Gastrocnemius medialis (tissue), 4 donors: ENCODE measurements around the gene LYRM2. TPM values are rescaled to one million over a fixed set of nuclear protein-coding genes. Genes with fewer than 3 reads are reported as not detected.
A peak's percentile ranks its signal among the peaks of the same experiment; 100 is the strongest.

Experiments used
- ATAC-seq, 2 donors: fragments of 150-250 bp; one replicate each; pipeline ENCODE4 v1.9.1; 2016
- DNase-seq, 2 donors: peaks; one replicate each; pipeline ENCODE4 v3.0.0-alpha.2; 2019
- H3K27ac ChIP-seq, 4 donors: fragments of 200-600 bp; sonication (generic); 1 replicate in 1 of 4; 2 replicates in 3 of 4; pipeline ENCODE4 v1.5.1; 2016 to 2018; ENCODE audit warnings: mild to moderate bottlenecking in 2 of 4, moderate library complexity in 1 of 4
- H3K27me3 ChIP-seq, 3 donors: fragments of 200-600 bp; sonication (generic) in 2 of 3; 1 replicate in 1 of 3; 2 replicates in 2 of 3; pipeline versions ENCODE4 v1.5.1 to v1.6.0; 2016 to 2019; ENCODE audit warnings: mild to moderate bottlenecking in 1 of 3, moderate library complexity in 1 of 3
- H3K36me3 ChIP-seq, 2 donors: fragments of 200-600 bp; sonication (generic) in 1 of 2; one replicate each; pipeline ENCODE4 v1.5.1; 2017 to 2018
- H3K4me1 ChIP-seq, 2 donors: fragments of 200-600 bp; sonication (generic) in 1 of 2; one replicate each; pipeline ENCODE4 v1.5.1; 2016 to 2017; ENCODE audit warnings: mild to moderate bottlenecking in 2 of 2
- H3K4me3 ChIP-seq, 4 donors: fragments of 200-600 bp; sonication (generic) in 3 of 4; 1 replicate in 1 of 4; 2 replicates in 3 of 4; pipeline ENCODE4 v1.5.1; 2016 to 2019; ENCODE audit warnings: mild to moderate bottlenecking in 2 of 4
- H3K9me3 ChIP-seq, 3 donors: fragments of 200-600 bp; sonication (generic) in 2 of 3; 1 replicate in 1 of 3; 2 replicates in 2 of 3; pipeline ENCODE4 v1.5.1; 2016 to 2019
- POLR2A ChIP-seq, 2 donors: fragments of 450-650 bp; IDR thresholded peaks; one replicate each; pipeline ENCODE4 v1.6.1; 2017; ENCODE audit warnings: antibody characterized with exemption in 2 of 2, mild to moderate bottlenecking in 2 of 2, moderate library complexity in 2 of 2
- in situ Hi-C, 4 donors: fragments of 200-750 bp; cut with MboI; loops; one replicate each; pipeline versions ENCODE4 v1.15.0 to v1.8.0; 2017; ENCODE audit warnings: low sequenced_read_pairs in 4 of 4
- intact Hi-C: fragments of 100-400 bp; cut with DNase I; formaldehyde crosslinking; loops from one replicate; pipeline ENCODE4 v1.15.1; 2023; ENCODE audit warnings: low total_unique reads
- total RNA-seq, 4 donors: library from RNA; depleted of rRNA; stranded (reverse); fragments of >200 nt; gene quantifications; one replicate each; pipeline versions ENCODE4 v1.1.0 to v1.2.3, GENCODE V29; 2016
- TF ChIP-seq, protein P1 (sequence below), 5 experiments: fragments of 450-650 bp in 3 of 5; fragments of 200-600 bp in 2 of 5; sonication (generic) in 2 of 5; IDR thresholded peaks in 4 of 5; conservative IDR thresholded peaks in 1 of 5; 1 replicate in 4 of 5; 2 replicates in 1 of 5; pipeline ENCODE4 v1.5.1; 2016 to 2019; ENCODE audit warnings: antibody characterized with exemption in 5 of 5, mild to moderate bottlenecking in 3 of 5, moderate library complexity in 3 of 5

LYRM2 gene
- total RNA-seq, 4 donors from 2014 or later = 15.8 to 40.2 (median 23.3) TPM

- no peaks in the 10 kb centered on the region for H3K27me3 ChIP-seq
- no peak overlapping the region for H3K27ac ChIP-seq
- peaks cover 0 to 68% of the 10 kb centered on the region in 2 donors for H3K36me3 ChIP-seq
- TF ChIP-seq, protein P1, sequence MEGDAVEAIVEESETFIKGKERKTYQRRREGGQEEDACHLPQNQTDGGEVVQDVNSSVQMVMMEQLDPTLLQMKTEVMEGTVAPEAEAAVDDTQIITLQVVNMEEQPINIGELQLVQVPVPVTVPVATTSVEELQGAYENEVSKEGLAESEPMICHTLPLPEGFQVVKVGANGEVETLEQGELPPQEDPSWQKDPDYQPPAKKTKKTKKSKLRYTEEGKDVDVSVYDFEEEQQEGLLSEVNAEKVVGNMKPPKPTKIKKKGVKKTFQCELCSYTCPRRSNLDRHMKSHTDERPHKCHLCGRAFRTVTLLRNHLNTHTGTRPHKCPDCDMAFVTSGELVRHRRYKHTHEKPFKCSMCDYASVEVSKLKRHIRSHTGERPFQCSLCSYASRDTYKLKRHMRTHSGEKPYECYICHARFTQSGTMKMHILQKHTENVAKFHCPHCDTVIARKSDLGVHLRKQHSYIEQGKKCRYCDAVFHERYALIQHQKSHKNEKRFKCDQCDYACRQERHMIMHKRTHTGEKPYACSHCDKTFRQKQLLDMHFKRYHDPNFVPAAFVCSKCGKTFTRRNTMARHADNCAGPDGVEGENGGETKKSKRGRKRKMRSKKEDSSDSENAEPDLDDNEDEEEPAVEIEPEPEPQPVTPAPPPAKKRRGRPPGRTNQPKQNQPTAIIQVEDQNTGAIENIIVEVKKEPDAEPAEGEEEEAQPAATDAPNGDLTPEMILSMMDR (IDR thresholded peaks at IDR 0.05 in 4 of 5, conservative IDR thresholded peaks at IDR 0.05 in 1 of 5) = no peak
- TF ChIP-seq POLR2A (IDR thresholded peaks at IDR 0.05) = no peak
- no peak overlapping the region for H3K4me3 ChIP-seq
- no peak for ATAC-seq
- DNase-seq = no peak
- H3K9me3 ChIP-seq = no peaks in the 10 kb centered on the region
- intact Hi-C loops (no loop called here), in situ Hi-C loops (no loop called here)
- peaks cover 44 to 49% of the 10 kb centered on the region in 2 donors for H3K4me1 ChIP-seq
These were observed 40.0 kb upstream of the LYRM2 start for GRCh38 chr6:89678531-89678930.

DNA sequence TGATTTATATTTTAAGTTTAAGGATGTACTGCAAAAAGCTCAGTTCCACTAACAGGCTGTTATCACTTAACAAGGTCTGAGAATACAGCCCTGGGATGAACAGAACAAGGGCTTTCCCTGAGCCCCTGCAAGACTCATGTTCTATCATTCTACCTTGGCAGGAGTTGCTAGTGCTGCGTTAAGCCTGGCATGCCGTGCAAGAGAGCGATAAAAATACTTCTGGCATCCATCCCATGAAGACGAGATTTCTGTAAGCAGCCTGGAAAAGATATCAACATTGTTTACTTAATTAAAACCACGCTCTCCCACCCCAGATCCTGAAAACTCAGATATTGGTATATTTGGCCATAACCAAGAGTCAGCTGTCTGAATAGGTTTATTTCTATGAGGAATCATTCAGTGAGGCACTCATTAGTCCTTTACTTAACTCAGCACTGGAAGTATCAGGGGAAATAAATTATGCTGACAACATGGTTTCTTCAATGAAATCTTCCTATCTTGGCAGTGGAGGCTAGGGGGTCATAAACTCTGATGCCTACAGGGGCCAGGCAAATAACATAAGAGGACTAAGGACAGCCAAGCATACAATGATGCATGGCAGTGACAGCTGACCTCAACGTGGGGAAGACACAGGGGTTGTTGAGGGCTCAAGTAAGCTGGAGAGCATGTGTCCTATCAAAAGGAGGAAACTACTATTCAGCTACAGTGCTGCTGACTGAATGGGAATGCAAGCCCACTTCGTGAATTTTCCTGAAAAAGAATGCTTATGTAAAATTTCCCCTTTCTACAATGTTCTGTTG, 37.6 kb upstream of the LYRM2 start:
- peaks cover 51 to 53% of the 10 kb centered on the region in 2 donors for H3K4me1 ChIP-seq
- no peaks in the 10 kb centered on the region for H3K27me3 ChIP-seq
- peak overlapping the region; percentile 69 to 76 (median 70) for H3K27ac ChIP-seq

DNA sequence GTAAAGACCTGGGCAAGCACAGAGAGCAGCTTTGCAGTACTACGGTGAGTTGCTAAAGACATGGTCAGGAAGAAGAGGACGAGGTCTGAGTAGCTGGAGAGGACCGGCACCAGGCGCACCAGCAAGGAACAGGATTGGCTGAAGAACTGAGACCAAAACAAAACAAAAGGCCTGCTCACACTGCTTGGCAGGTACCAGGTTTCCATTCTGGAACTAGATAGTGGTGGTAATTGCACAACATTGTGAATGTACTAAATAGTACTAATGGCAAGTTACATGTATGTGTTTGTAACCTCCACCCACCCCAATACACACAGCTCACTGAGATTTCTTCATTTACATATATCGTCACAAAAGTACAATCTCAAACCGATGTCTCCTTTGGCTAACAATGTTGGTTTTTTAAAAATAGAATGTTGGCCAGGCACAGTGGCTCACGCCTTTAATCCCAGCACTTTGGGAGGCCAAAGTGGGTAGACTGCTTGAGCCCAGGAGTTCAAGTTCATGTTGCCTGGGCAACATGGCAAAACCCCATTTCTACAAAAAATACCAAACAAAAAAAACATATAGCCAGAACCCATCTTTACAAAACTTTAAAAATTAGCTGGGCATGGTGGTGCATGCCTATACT, 32.5 kb upstream of the LYRM2 start:
- Histone ChIP-seq H3K27ac (peak overlapping the region; percentile 67 to 81 (median 74)), H3K36me3 (peaks cover 0 to 54% of the 10 kb centered on the region in 2 donors), H3K27me3 (no peaks in the 10 kb centered on the region), H3K4me3 (no peak overlapping the region), H3K4me1 (peaks cover 33 to 38% of the 10 kb centered on the region in 2 donors), H3K9me3 (no peaks in the 10 kb centered on the region)
- TF ChIP-seq POLR2A (IDR thresholded peaks at IDR 0.05) = no peak
- TF ChIP-seq, protein P1 (IDR thresholded peaks at IDR 0.05 in 4 of 5, conservative IDR thresholded peaks at IDR 0.05 in 1 of 5) = no peak
- in situ Hi-C loops = no loop called here
- ATAC-seq (peak; percentile 85 to 86), DNase-seq (peak; percentile 41 to 51)
- intact Hi-C loops = no loop called here

More for the DNA sequence above, 37.6 kb upstream of the LYRM2 start:
- Histone ChIP-seq H3K9me3 (no peaks in the 10 kb centered on the region), H3K4me3 (no peak overlapping the region), H3K36me3 (peaks cover 0 to 74% of the 10 kb centered on the region in 2 donors)
- in situ Hi-C loops (no loop called here), intact Hi-C loops (no loop called here)
- peak in 1 of 2 donors; percentile 58 for DNase-seq
- no peak for TF ChIP-seq POLR2A (IDR thresholded peaks at IDR 0.05)
- TF ChIP-seq, protein P1 (IDR thresholded peaks at IDR 0.05 in 4 of 5, conservative IDR thresholded peaks at IDR 0.05 in 1 of 5) = no peak
- peak; percentile 53 to 75 for ATAC-seq

DNA sequence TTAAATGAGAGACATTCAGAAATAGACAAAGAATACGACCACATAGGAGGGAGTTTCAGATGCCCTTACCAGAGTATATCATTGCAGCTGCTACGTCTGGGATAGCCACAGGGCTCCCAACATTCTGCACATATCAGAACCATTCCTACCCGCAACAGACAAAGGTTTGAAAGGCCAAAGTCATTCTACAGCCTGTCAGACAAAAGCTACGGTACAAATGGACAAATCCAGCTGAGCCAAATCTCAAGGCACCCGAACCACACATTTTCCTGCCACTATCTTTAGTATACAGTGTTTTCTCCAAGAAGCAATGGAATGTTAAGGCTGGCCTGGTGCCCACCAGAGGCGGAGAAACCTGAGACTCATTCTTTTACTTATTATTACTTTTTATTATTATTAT, 30.5 kb upstream of the LYRM2 start:
- intact Hi-C loops = no loop called here

More for the DNA sequence above, 30.5 kb upstream of the LYRM2 start:
- Histone ChIP-seq H3K4me3 (no peak overlapping the region), H3K4me1 (peaks cover 20 to 27% of the 10 kb centered on the region in 2 donors), H3K36me3 (peaks cover 0 to 54% of the 10 kb centered on the region in 2 donors), H3K27ac (peak overlapping the region; percentile 39 to 81 (median 74)), H3K27me3 (no peaks in the 10 kb centered on the region), H3K9me3 (no peaks in the 10 kb centered on the region)
- in situ Hi-C loops = no loop called here
- TF ChIP-seq, protein P1 (IDR thresholded peaks at IDR 0.05 in 4 of 5, conservative IDR thresholded peaks at IDR 0.05 in 1 of 5) = no peak
- no peak for DNase-seq
- ATAC-seq = no peak
